Fibroblast of villous mesenchyme (primary cell): ENCODE measurements around the gene PIWIL4. TPM values are rescaled to one million over a fixed set of nuclear protein-coding genes. Genes with fewer than 3 reads are reported as not detected.
A peak's percentile ranks its signal among the peaks of the same experiment; 100 is the strongest.

Experiments
- DNase-seq: peaks from one replicate; pipeline ENCODE4 v3.0.0-alpha.2; 2010; ENCODE audit warnings: low read depth
- H3K4me3 ChIP-seq: 2 replicates; pipeline ENCODE4 v1.5.1; 2011; ENCODE audit warnings: low read depth, mild to moderate bottlenecking, low read length
- CTCF ChIP-seq: IDR thresholded peaks from 2 replicates; pipeline ENCODE4 v1.5.1; 2012; ENCODE audit warnings: low read depth, mild to moderate bottlenecking, low read length; ENCODE audit not compliant: insufficient read depth
- total RNA-seq: library from RNA; depleted of rRNA; stranded (reverse); fragments of >200 nt; gene quantifications from 2 replicates; pipeline ENCODE4 v1.2.3, GENCODE V29; 2012

PIWIL4 gene
- total RNA-seq, 1 donor = 0.86 TPM

GRCh38 chr11:94662846-94663390 is 95.8 kb downstream of the PIWIL4 start:
- H3K4me3 ChIP-seq = no peak overlapping the region
- no peak for DNase-seq
- no peak for TF ChIP-seq CTCF

- DNase-seq = peak; percentile 36
- TF ChIP-seq CTCF = no peak
- H3K4me3 ChIP-seq = no peak overlapping the region
Observed at GRCh38 chr11:94664346-94664745, 97.2 kb downstream of the PIWIL4 start.

- H3K4me3 ChIP-seq = no peak overlapping the region
- no peak for DNase-seq
- no peak for TF ChIP-seq CTCF
Observed at GRCh38 chr11:94665116-94665659, 98.0 kb downstream of the PIWIL4 start.

- no peak for TF ChIP-seq CTCF
- H3K4me3 ChIP-seq = no peak overlapping the region
- DNase-seq = no peak
Observed at GRCh38 chr11:94666792-94667721, 99.9 kb downstream of the PIWIL4 start.

- TF ChIP-seq CTCF = no peak
- no peak for DNase-seq
- no peak overlapping the region for H3K4me3 ChIP-seq
Observed at GRCh38 chr11:94668212-94668793, 101.1 kb downstream of the PIWIL4 start.

GRCh38 chr11:94669023-94669422 is 101.9 kb downstream of the PIWIL4 start:
- DNase-seq = no peak
- no peak for TF ChIP-seq CTCF
- H3K4me3 ChIP-seq = no peak overlapping the region

Other genes with a start within 250 kb of the PIWIL4 start
- gene GPR83, start 165.9 kb upstream of the PIWIL4 start, total RNA-seq = under 0.01 TPM in 1 of 2 replicates, not detected in the other
- 10.0 and 11.7 TPM in 2 replicates for gene MRE11, start 73.5 kb upstream of the PIWIL4 start, total RNA-seq
- 11.0 and 14.2 TPM in 2 replicates for gene ANKRD49, start 73.4 kb upstream of the PIWIL4 start, total RNA-seq
- gene C11orf97, start 54.9 kb upstream of the PIWIL4 start, total RNA-seq = not detected in 2 replicates
- 4.3 and 4.5 TPM in 2 replicates for gene FUT4, start 23.4 kb upstream of the PIWIL4 start, total RNA-seq
- gene AMOTL1, start 201.0 kb downstream of the PIWIL4 start, total RNA-seq = 25.9 and 27.7 TPM in 2 replicates